CD4-positive, alpha-beta T cell treated with Interleukin-6 for 4 hours (primary cell): ENCODE measurements around the gene USP14.
A peak's percentile ranks its signal among the peaks of the same experiment; 100 is the strongest.
"Not testable (repeated sequence)": the region's sequence is repeated elsewhere in the genome, so short reads cannot be mapped to it uniquely, and the experiment has no call there.

Source experiments
- DNase-seq: peaks from one replicate; pipeline ENCODE4 v3.0.0-alpha.2; 2020; ENCODE audit warnings: mixed read lengths

The USP14 gene

GRCh38 chr18:158128-159036 lies at the start of gene USP14:
Gene USP14, plus strand, starts transcription at chr18:158557. Its CDS starts 142 bp downstream, at chr18:158699.
- peak; percentile 99 for DNase-seq

- not testable (repeated sequence) for DNase-seq
Observed at GRCh38 chr18:108665-109063, 49.7 kb upstream of the USP14 start.

GRCh38 chr18:109130-109921 lies 49.0 kb upstream of the USP14 start:
- not testable (repeated sequence) for DNase-seq

GRCh38 chr18:109922-110261 lies 48.5 kb upstream of the USP14 start:
- DNase-seq = not testable (repeated sequence)

- DNase-seq = peak; percentile 1
Observed at GRCh38 chr18:110351-111201, 47.8 kb upstream of the USP14 start.

GRCh38 chr18:111306-112014 lies 46.9 kb upstream of the USP14 start:
- DNase-seq = peak; percentile 77

GRCh38 chr18:112015-112733 lies 46.2 kb upstream of the USP14 start:
- DNase-seq = not testable (repeated sequence)

GRCh38 chr18:120539-121260 lies 37.7 kb upstream of the USP14 start:
- DNase-seq = not testable (repeated sequence)

- DNase-seq = no peak
Observed at GRCh38 chr18:135045-135444, 23.3 kb upstream of the USP14 start.

GRCh38 chr18:136433-136832 lies 21.9 kb upstream of the USP14 start:
- DNase-seq = peak; percentile 33

- no peak for DNase-seq
Observed at GRCh38 chr18:137327-137726, 21.0 kb upstream of the USP14 start.

GRCh38 chr18:140670-141266 lies 17.6 kb upstream of the USP14 start:
- no peak for DNase-seq

GRCh38 chr18:142624-143296 lies 15.6 kb upstream of the USP14 start:
- DNase-seq = not testable (repeated sequence)

GRCh38 chr18:148841-149240 lies 9.5 kb upstream of the USP14 start:
- DNase-seq = no peak

GRCh38 chr18:154151-154550 lies 4.2 kb upstream of the USP14 start:
- no peak for DNase-seq

GRCh38 chr18:155688-156087 lies 2.7 kb upstream of the USP14 start:
- DNase-seq = no peak

GRCh38 chr18:156514-157230 lies 1.7 kb upstream of the USP14 start:
- DNase-seq = no peak

GRCh38 chr18:159037-159652 lies 788 bp downstream of the USP14 start:
- DNase-seq = no peak

- DNase-seq = no peak
Observed at GRCh38 chr18:159933-160332, 1.6 kb downstream of the USP14 start.
